NCI-H128 (cell line): ENCODE results near the gene KMT5B.

ENCODE experiments used
- DNase-seq: peaks from one replicate; lab custom pipeline; 2025; ENCODE audit not compliant: unreplicated experiment; lab: John Stamatoyannopoulos, UW

The KMT5B gene

GRCh38 chr11:68121067-68121899 is 91.8 kb downstream of the KMT5B start, which contains the start of gene CHKA:
TSS of gene CHKA (minus strand) at chr11:68121388. CDS start at chr11:68121177, 211 bp downstream.
- DNase-seq = peak; percentile 88

- no peak for DNase-seq
These were observed 92.6 kb downstream of the KMT5B start for GRCh38 chr11:68120273-68121066.

DNA sequence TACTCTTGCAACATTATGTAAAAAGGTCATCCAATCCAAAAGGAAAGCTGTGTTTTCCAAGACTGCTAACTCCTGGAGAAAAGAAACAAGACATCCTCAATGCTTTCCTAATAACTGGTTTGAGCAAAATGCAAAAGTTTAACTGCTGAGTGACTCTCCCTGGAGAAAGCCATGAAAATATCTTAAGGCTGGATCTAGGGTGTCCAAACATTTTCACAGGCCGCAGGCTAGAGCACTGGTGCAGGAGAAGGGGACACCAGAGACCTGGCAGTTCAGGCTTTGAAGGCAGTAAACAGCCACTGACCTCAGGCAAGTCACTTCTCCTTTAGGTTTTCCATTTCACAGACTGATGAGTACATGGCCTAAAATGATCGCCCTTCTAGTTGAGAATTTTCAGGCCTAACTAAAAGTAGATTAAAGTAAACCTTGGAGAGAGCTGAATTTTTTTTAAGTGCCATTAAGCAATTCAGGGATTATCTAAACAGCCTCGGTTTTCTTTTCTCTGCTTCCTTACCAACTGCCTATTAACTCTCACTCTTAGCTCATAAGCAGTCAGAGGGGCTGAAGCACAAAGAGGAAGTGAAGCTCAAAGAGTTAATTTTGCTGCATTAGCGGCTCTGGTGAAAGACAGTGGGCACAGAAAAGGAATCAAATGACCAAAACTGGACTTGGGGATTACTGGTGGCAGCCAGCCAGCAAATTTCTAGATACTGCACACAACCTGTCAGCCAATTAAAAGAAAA is 94.2 kb downstream of the KMT5B start:
- no peak for DNase-seq

GRCh38 chr11:68117853-68118470 is 95.1 kb downstream of the KMT5B start:
- no peak for DNase-seq

- no peak for DNase-seq
These were observed 96.1 kb downstream of the KMT5B start for GRCh38 chr11:68116974-68117373.

GRCh38 chr11:68116126-68116525 is 97.0 kb downstream of the KMT5B start:
- DNase-seq = no peak

GRCh38 chr11:68115285-68115684 is 97.8 kb downstream of the KMT5B start:
- no peak for DNase-seq

GRCh38 chr11:68113986-68114385 is 99.1 kb downstream of the KMT5B start:
- DNase-seq = no peak

GRCh38 chr11:68107689-68108088 is 105.4 kb downstream of the KMT5B start:
- no peak for DNase-seq

DNA sequence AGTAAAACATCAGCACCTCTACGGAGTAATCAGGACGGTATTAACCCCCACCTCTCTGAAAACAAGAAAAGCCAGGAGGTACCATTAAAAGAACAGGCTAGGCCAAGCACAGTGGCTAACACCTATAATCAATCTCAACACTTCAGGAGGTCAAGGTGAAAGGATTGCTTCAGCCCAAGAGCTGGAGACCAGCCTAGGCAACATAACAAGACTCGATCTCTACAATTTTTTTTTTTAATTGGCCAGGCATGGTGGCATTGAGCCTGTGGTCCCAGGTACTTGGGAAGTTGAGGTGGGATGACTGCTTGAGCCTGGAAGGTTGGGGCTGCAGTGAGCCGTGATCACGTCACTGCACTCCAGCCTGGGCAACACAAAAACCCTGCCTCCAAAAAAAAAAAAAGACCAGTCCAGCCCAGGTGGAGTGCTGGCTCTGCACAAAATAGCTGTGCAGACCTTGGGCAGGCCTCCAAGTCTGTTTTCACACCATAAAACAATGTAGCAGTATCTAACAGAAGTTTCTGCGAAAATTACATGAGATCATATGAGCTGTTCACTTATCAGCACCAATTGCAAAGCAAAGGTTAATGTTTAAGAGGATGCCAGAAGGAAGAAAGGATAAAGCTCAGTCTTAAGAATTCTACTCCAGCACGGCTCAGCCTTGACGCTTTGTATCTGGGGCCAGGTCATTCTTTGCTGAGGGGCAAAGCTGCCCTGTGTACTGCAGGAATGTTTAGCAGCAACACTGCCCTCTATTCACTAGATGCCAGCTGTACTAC is 106.7 kb downstream of the KMT5B start:
- DNase-seq = no peak
